ENCODE data around the gene KPNA2. TPM values are rescaled to one million over a fixed set of nuclear protein-coding genes. Genes with fewer than 3 reads are reported as not detected.
"Not testable (repeated sequence)": the region's sequence is repeated elsewhere in the genome, so short reads cannot be mapped to it uniquely, and the experiment has no call there.

The KPNA2 gene
- 100 to 1,000 TPM; 150 to 274 TPM for total RNA-seq

DNA sequence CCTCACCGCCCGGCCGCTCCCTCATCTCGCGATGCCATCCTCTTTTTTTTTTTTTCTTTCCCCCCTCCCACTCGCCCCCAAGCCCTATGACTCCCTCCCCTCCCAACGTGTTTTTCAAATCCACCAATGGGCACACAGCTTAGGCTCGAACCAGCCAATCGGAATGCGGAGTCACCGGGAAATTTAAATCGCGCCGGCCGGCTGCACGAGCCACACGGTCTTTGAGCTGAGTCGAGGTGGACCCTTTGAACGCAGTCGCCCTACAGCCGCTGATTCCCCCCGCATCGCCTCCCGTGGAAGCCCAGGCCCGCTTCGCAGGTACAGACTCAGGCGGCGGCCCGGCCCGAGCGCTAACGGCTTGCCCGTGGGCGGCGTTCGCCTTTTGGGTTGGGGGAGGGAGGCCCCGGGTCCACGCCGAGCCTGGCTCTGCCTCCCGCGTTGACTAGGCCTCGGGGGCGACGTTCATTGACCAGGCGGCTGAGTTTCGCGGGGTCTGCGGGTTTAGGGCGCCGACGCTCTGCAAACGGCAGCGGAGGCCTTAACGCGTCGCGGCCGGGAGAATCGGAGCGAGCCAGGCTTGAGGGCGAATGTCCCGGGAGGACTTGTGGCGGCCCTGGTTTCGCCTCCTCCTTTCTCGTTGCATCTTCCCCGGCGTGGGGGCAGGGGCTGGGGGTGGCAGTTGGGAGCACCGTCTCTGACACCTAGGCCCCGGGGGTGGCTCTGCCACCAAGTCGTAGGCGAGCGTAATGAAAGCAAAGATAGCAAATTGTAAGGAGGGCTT, at the start of gene KPNA2:
Gene KPNA2, plus strand, starts transcription at position 213 of the 781 bp plus-strand sequence. CDS start 1,398 bp downstream, outside the sequence.
- Mint-ChIP-seq H3K36me3 (peaks cover 27 to 33% of the 10 kb centered on the region in 2 donors), H3K9me3 (no peaks in the 10 kb centered on the region), H3K27ac (peak within 1 kb of the TSS; percentile 97 to 99)
- peak; percentile 91 to 92 for ATAC-seq
- DNase-seq (ENCODE audit: low spot score in 2 of 2), result peak; percentile 90 to 95

- Mint-ChIP-seq H3K27ac (no peak overlapping the region), H3K36me3 (peaks cover 4 to 12% of the 10 kb centered on the region in 2 donors), H3K9me3 (no peaks in the 10 kb centered on the region)
- DNase-seq (ENCODE audit: low spot score in 2 of 2) (no peak), ATAC-seq (no peak)
Observed at GRCh38 chr17:67990909-67991308, 44.6 kb upstream of the KPNA2 start.

GRCh38 chr17:67992548-67993152, 42.9 kb upstream of the KPNA2 start:
- DNase-seq (ENCODE audit: low spot score in 2 of 2), result no peak
- Mint-ChIP-seq H3K9me3 (no peaks in the 10 kb centered on the region), H3K36me3 (peaks cover 4 to 12% of the 10 kb centered on the region in 2 donors), H3K27ac (peak overlapping the region; percentile 82 to 94)
- no peak for ATAC-seq

GRCh38 chr17:67993153-67993997, 42.2 kb upstream of the KPNA2 start:
- DNase-seq (ENCODE audit: low spot score in 2 of 2) (peak; percentile 77 to 88), ATAC-seq (peak; percentile 76 to 78)
- H3K36me3 Mint-ChIP-seq, result peaks cover 4 to 12% of the 10 kb centered on the region in 2 donors
- no peaks in the 10 kb centered on the region for H3K9me3 Mint-ChIP-seq
- H3K27ac Mint-ChIP-seq, result peak overlapping the region; percentile 85 to 94

DNA sequence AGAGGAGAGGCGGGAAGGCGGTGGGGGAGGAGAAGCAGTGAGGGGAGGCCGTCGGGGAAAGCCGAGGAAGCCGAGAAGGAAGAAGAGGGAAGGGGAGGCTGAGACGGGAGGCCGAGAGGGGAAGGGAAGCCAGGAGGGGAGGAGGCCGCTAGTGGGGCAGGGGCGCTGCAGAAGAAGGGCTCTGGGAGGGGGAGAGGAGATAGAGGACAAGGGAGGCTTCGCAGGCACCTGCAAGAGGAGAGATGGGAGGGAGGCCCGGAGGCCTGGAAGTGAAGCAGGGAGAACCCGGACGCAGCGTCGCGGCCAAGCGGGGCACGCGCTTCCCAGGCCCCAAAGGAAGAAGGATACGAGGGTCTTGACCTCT, 41.6 kb upstream of the KPNA2 start:
- peak overlapping the region; percentile 85 for H3K27ac Mint-ChIP-seq
- ATAC-seq (peak; percentile 5 to 18), DNase-seq (ENCODE audit: low spot score in 2 of 2) (peak in 1 of 2 donors; percentile 36)
- H3K36me3 Mint-ChIP-seq, result peaks cover 4 to 12% of the 10 kb centered on the region in 2 donors
- H3K9me3 Mint-ChIP-seq, result no peaks in the 10 kb centered on the region

GRCh38 chr17:67994817-67995569, 40.5 kb upstream of the KPNA2 start:
- no peaks in the 10 kb centered on the region for H3K9me3 Mint-ChIP-seq

GRCh38 chr17:67995570-67996263, 39.8 kb upstream of the KPNA2 start:
- Mint-ChIP-seq H3K36me3 (peaks cover 4 to 12% of the 10 kb centered on the region in 2 donors), H3K9me3 (no peaks in the 10 kb centered on the region), H3K27ac (peak overlapping the region in 1 of 2 donors; percentile 85)
- peak in 1 of 2 donors; percentile 6 for ATAC-seq
- no peak for DNase-seq (ENCODE audit: low spot score in 2 of 2)

More at GRCh38 chr17:67994817-67995569, 40.5 kb upstream of the KPNA2 start:
- peak overlapping the region in 1 of 2 donors; percentile 85 for H3K27ac Mint-ChIP-seq
- DNase-seq (ENCODE audit: low spot score in 2 of 2) (no peak), ATAC-seq (no peak)
- H3K36me3 Mint-ChIP-seq, result peaks cover 4 to 12% of the 10 kb centered on the region in 2 donors

DNA sequence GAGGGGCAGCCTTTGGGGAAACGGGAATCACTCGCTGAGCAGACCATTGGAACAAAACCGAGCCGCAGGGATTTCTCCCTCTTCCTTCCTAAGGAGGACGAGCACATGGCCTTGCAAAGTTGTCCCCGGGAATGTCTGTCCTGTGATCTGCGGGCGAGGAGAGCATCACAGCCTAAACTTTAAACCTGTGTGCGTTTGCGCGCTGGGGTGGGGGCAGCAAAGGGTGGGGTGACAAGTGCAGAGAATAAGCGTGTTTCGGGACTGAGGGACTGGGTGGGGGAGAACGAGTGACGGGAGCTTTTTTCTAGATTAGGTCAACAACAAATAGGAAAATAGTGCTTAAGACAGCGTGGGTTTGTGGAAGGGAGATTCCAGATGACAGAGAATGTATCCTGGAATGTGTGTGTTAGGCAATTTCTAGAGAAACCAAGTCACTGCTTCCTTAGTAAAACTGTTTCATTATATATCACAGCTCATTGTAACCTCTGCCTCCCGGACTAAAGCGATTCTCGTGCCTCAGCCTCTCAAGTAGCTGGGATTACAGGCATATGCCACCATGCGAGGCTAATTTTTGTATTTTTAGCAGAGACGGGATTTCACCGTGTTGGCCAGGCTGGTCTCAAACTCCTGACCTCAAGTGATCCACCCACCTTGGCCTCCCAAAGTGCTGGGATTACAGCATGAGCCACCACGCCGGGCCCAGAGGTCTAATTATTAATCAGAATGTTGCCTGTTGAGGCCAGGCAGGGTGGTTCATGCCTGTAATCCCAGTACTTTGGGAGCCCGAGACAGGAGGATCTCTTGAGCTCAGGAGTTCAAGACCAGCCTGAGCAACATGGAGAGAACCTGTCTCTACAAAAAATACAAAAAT, 39.0 kb upstream of the KPNA2 start, which contains the start of gene C17orf58:
Gene C17orf58, minus strand, starts transcription at position 169 of the 871 bp plus-strand sequence. CDS start 271 bp downstream, outside the sequence.
- H3K27ac Mint-ChIP-seq, result peak within 1 kb of the TSS in 1 of 2 donors; percentile 85
- not testable (repeated sequence) for DNase-seq (ENCODE audit: low spot score in 2 of 2); H3K9me3 Mint-ChIP-seq
- H3K36me3 Mint-ChIP-seq, result peaks cover 4 to 12% of the 10 kb centered on the region in 2 donors
- ATAC-seq, result peak in 1 of 2 donors; percentile 38

DNA sequence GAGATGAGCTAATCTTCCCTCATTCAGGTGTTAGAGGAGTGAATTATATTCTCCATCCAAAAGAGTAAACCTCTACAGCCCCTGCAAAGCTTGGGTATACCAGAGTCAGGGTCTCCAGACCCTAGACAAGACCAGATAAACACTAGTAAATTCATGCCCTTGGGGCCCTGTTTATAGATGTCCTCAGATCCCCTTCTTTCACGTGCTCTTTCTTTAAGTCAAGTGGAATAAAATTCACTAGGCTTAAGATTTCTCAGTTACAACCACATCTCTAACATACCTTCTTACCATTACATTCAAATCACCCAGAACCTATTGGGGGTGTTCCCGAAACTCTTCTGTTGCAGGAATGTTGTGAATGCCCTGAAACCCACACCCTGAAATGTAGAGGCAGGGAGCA, 37.1 kb upstream of the KPNA2 start:
- H3K9me3 Mint-ChIP-seq, result no peaks in the 10 kb centered on the region
- no peak for ATAC-seq
- DNase-seq (ENCODE audit: low spot score in 2 of 2), result no peak
- H3K27ac Mint-ChIP-seq, result no peak overlapping the region
- peaks cover 0 to 6% of the 10 kb centered on the region in 2 donors for H3K36me3 Mint-ChIP-seq

GRCh38 chr17:67999291-67999911, 36.1 kb upstream of the KPNA2 start:
- Mint-ChIP-seq H3K36me3 (peaks cover 0 to 6% of the 10 kb centered on the region in 2 donors), H3K9me3 (no peaks in the 10 kb centered on the region), H3K27ac (no peak overlapping the region)
- ATAC-seq (no peak), DNase-seq (ENCODE audit: low spot score in 2 of 2) (no peak)

DNA sequence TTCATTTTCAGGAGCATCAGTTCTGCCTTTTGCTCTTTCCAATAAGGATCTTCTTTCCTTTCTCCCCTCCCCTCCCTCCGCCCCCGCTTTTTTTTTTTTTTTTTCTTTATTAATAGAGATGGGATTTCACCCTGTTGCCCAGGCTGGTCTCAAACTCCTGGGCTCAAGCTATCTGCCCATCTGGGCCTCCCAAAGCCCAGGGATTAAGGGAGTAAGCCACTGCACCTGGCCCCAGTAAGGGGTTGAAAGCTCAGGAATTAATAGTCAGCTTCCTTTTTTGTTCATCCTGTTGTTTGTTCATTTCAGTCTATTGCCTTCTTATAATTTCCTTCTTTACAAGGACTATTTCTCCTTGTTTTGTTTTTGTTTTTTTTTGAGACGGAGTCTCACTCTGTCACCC, 31.3 kb upstream of the KPNA2 start:
- Mint-ChIP-seq H3K9me3 (no peaks in the 10 kb centered on the region), H3K27ac (no peak overlapping the region), H3K36me3 (no peaks in the 10 kb centered on the region)
- ATAC-seq (no peak), DNase-seq (ENCODE audit: low spot score in 2 of 2) (no peak)

DNA sequence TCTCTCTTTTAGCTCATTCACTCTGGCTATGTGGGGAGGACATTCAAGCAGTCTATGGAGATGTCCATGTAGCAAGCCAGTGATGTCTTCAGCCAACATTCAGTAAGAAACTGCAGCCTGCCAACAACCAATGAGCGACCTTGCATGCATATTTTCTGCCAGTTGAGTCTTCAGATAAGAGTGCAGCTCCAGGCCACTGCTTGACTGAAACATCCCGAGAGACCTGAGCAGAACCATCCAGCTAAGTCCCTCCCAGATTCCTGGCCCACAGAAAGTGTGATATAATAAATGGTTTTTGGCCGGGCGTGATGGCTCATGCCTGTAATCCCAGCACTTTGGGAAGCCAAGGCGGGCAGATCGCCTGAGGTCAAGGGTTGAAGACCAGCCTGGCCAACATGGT, 28.7 kb upstream of the KPNA2 start:
- no peak overlapping the region for H3K27ac Mint-ChIP-seq
- no peak for ATAC-seq
- no peak for DNase-seq (ENCODE audit: low spot score in 2 of 2)
- H3K36me3 Mint-ChIP-seq, result no peaks in the 10 kb centered on the region
- H3K9me3 Mint-ChIP-seq, result no peaks in the 10 kb centered on the region

DNA sequence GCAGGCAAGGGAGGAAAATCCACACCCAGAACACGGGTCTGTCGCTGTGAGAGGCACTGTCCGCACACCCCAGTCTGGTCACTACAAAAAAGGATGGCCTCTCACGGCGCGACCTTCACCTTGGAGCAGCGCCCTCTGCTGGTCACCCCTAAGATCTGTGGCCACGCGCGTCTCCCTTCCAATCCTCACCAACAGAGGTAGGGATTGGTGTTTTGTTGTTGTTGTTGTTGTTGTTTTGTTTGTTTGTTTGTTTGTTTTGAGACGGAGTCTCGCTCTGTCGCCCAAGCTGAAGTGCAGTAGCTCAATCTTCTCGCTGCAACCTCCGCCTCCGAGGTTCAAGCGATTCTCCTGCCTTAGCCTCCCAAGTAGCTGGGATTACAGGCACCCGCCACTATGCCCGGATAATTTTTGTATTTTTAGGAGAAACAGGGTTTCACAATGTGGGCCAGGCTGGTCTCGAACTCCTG, 24.3 kb upstream of the KPNA2 start:
- DNase-seq (ENCODE audit: low spot score in 2 of 2) (peak; percentile 76 to 78), ATAC-seq (peak; percentile 88 to 95)
- H3K9me3 Mint-ChIP-seq, result no peaks in the 10 kb centered on the region
- no peaks in the 10 kb centered on the region for H3K36me3 Mint-ChIP-seq
- H3K27ac Mint-ChIP-seq, result peak overlapping the region in 1 of 2 donors; percentile 42

DNA sequence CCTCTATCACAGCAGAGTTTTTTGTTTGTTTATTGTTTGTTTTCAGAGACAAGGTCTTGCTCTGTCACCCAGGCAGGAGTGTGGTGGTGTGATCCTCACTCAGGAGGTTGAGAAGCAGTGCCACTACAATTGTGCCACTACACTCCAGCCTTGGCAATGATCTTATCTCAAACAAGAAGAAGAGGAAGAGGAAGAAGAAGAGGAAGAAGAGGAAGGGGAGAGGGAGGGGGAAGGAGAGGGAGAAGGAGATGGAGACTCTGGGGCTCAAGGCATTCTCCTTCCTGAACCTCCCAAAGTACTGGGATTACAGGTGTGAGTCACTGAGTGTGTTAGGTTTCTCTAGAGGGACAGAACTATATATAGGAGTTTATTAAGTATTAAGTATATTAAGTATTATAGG, 22.1 kb upstream of the KPNA2 start:
- Mint-ChIP-seq H3K27ac (no peak overlapping the region), H3K9me3 (no peaks in the 10 kb centered on the region), H3K36me3 (no peaks in the 10 kb centered on the region)
- no peak for ATAC-seq
- DNase-seq (ENCODE audit: low spot score in 2 of 2), result no peak
